Central memory CD4-positive, alpha-beta T cell (primary cell): Measurements from ENCODE around the gene BAG3.
"Not testable (repeated sequence)": the region's sequence is repeated elsewhere in the genome, so short reads cannot be mapped to it uniquely, and the experiment has no call there.

ENCODE experiments used
- DNase-seq: peaks from one replicate; pipeline ENCODE4 v3.0.0; 2022

The BAG3 gene

GRCh38 chr10:119694608-119695007 lies 43.4 kb downstream of the BAG3 start:
- DNase-seq, result no peak

GRCh38 chr10:119700321-119700954 lies 49.3 kb downstream of the BAG3 start:
- DNase-seq, result no peak

- no peak for DNase-seq
These were observed 50.7 kb downstream of the BAG3 start for GRCh38 chr10:119701861-119702260.

- DNase-seq, result no peak
These were observed 51.4 kb downstream of the BAG3 start for GRCh38 chr10:119702583-119702982.

GRCh38 chr10:119703903-119704508 lies 52.8 kb downstream of the BAG3 start:
- DNase-seq, result no peak

GRCh38 chr10:119705434-119705831 lies 54.3 kb downstream of the BAG3 start:
- DNase-seq, result no peak

GRCh38 chr10:119706521-119707278 lies 55.5 kb downstream of the BAG3 start:
- no peak for DNase-seq

- not testable (repeated sequence) for DNase-seq
These were observed 56.2 kb downstream of the BAG3 start for GRCh38 chr10:119707331-119707730.

GRCh38 chr10:119710935-119711334 lies 59.8 kb downstream of the BAG3 start:
- not testable (repeated sequence) for DNase-seq

GRCh38 chr10:119713744-119714483 lies 62.7 kb downstream of the BAG3 start:
- no peak for DNase-seq

- no peak for DNase-seq
These were observed 63.3 kb downstream of the BAG3 start for GRCh38 chr10:119714484-119714816.

GRCh38 chr10:119715628-119716505 lies 64.7 kb downstream of the BAG3 start:
- no peak for DNase-seq

GRCh38 chr10:119723161-119723560 lies 72.0 kb downstream of the BAG3 start:
- DNase-seq, result no peak

- no peak for DNase-seq
These were observed 72.4 kb downstream of the BAG3 start for GRCh38 chr10:119723624-119724023.

- no peak for DNase-seq
These were observed 73.7 kb downstream of the BAG3 start for GRCh38 chr10:119724593-119725516.

GRCh38 chr10:119725517-119725827 lies 74.3 kb downstream of the BAG3 start:
- DNase-seq, result no peak

GRCh38 chr10:119725828-119726675 lies 74.9 kb downstream of the BAG3 start, which contains the start of gene INPP5F:
Gene INPP5F (plus strand): TSS chr10:119726050. CDS start chr10:119726263, 213 bp downstream.
- DNase-seq, result peak; percentile 97

- DNase-seq, result no peak
These were observed 75.6 kb downstream of the BAG3 start for GRCh38 chr10:119726676-119727261.
